HG03196 (cell line): ENCODE data around the gene CNNM3.

Experiments
- ATAC-seq: cut with Tn5 transposase; IDR thresholded peaks from one replicate; pipeline ENCODE4 v1.9.1; 2021; ENCODE audit not compliant: unreplicated experiment

The CNNM3 gene

DNA sequence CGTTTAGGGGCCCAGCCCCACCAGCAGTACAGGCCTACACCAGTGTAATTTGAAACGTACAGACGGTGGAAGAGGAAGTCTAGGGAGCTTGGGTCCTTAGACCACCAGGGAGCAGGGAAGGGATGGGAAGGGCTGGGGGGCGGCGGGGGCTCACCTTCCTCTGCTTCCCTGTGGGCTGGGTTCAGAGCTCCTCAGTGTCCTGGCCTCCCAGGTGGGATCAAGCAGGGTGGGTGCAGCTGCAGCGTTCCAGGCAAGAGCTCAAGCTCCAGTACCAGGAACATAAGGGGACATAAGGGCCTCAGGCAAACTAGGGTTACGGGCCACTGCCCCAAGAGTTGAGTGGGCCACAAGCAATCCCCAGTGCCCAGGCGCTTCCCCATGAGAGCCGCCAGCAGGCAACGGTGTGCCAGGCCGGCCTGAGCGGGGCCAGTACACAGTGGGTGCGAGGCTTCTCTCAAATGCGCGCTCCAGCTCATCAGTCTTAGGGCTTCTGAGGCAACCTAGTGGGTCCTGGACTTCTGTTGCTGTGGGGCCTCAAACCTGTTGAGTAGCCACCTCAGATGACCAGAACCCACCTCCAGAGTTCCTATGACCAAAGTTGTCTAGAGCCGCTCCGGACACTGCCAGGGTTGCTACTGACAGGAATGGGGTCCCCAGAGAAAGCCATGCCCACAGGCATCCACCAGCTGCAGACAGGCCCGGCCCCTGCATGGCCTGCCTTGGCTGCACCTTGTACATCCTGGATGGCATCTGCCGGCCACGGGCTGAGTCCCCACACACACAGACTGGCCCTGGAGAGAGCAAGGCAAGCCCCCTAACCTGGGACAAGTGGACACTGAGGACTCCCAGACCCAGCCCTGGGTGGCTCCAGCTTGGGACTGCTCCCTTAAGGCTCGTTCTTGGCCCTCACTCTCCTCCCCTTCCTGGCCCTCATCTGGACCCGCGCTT is 22.6 kb downstream of the CNNM3 start:
- ATAC-seq, result no peak

DNA sequence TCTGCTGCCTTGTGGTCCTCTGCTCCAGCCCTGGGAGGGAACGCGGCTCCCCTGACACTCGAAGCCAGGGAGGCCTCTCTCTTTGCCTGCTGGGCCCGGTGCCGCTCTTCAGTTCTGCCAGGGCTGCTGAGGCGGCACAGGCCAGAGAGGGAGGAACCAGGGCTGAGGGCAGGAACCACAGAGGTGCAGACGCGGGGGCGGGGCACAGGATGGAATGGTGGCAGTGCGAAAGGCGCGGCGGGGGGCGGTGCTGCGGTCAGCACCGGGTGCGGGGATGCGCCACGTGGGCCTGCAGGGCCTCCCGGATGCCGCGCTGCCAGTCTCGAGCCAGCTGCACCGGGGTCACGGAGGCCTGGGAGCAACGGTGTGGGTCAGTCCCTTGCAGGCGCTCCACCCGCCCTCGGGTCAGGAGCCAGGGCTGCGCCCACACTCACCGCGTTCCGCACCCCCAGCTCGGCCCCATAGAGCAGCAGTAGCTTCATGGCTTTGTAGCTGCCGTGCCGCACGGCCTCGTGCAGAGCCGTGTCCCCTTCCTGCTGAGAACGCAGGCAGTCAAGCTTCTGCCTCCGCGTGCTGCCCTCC is 23.3 kb downstream of the CNNM3 start:
- peak; percentile 62 for ATAC-seq

DNA sequence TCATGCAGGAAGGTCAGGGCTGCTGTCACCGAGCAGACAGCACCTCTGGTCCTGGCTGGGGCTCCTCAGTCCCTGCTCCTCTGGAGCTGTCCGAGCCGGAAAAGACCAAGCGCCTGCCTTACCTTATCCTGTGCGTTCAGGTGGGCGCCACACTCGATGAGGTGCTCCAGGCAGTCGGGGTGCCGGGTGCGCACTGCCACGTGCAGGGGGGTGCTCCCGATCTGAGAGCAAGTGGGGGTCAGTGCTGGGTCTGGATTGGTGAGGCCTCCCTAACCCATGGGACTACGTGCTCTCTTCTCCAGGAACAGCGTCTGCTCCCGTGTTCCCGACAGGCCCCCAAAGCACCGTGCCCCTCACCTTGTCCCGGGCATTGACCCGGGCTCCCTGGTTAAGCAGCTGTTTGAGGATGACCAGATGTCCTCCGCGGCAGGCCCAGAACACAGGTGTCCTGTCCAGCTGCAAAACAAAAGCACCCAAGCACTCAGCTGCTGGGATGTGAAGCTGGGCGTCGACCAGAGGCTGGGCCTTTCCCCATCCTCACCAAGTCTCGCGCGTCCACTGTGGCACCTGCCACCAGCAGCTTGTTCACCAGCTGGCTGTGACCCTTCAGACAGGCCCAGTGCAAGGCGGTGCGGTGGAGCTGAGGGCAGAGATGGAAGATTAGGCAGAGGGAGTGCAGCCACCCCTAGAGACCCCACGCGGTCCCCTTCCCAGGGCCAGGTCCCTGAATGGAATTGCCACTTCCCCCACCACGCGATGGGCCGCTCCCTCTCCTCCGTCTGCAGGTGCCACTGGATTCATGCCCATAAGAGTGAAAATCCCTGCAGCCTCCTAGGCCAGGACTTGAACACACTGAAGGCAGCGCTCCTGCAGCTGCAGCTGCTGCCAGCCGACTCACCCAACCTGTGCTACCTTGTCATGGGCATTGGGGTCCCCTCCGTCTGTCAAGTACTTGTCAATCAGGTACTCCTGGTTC is 24.1 kb downstream of the CNNM3 start:
- ATAC-seq, result no peak

DNA sequence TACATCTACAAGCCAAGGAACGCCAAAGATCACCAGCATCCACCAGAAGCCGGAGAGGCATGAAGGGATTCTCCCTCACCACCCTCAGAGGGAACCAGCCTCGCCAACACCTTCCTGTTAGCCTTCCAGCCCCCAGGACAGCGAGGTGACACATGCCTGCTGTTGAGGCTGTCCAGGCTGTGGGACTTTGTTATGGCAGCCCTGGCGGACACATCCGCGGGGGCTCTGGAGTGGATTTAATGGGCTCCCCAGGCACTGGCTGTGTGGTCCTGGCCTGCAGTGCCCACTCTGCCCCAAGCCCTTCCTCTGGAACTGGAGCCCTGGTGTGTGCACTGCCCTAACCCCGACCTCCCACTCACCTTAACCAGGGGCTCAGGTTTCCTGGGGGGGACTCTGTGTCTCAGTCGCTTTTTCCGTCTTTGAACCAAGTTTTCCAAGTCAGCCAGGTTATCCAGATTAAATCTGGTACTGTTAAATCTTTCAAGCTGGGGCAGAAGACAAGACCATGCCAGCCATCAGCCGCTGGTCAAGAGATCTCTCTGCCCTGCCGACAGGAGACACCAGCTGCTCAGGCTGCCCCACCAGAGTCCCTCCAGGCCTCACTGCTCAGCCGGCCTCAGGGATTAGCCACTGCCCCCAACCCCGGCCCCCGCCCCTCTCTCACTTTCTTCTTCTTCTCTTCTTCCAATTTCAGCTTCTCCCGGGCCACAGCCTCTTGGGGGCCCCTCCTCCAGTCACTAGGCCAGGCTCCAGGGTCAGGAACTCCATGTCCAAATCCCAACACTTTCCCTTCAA is 25.8 kb downstream of the CNNM3 start:
- no peak for ATAC-seq

DNA sequence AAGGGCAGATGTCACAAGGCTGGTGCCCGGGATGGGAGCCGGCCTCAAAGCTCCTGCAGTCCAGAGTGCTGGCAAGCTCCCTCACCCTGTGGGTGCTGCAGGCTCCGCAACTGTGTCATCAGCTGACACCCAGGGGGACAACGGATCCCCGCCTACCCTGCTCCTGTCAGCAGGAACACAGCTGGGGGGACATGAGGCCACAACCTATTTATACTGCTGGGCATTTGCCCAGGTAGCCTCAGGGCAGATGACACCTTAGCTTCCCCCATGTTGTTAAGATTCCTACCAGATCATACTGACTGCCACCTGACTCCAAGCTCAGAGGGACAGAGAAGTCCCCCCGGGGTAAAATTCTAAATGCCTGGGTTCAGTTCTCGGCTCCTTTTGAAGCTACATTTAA is 26.5 kb downstream of the CNNM3 start:
- no peak for ATAC-seq

DNA sequence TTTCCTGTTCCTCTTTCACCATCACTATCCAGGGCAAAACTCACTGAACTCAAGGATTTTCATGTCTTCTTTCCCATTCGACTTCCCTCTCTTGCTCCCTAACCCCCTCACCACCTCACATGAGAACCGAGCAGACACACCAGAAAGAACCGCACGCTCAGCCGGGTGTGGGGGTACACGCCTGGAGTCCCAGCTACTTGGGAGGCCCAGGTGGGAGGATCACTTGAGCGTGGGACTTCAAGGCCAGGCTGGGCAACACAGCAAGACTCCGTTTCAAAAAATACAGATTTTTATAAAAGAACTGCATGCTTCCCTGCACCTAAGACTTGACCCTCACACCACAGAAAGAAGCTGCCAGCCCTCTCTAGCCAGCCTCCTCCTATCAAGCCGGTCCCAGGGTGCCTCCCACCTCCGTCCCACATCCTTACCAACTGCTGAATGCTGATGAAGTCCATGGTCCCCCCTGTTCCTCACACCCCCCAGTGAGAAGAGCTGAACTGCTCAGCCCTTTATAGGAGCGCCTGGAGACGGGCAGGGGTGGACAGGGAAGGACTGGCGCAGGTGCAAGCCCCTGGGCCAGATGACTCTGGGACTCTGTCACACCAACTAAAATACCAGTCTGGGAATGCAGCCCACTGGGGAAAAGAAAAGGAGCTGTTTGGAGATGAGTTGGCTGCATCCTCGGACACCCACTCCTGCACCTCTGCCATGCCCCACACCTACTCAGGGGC is 27.6 kb downstream of the CNNM3 start, which contains the start of gene ANKRD23:
ANKRD23 (minus strand) TSS at position 484 of the 731 bp plus-strand sequence; CDS start at position 455, 29 bp downstream.
- no peak for ATAC-seq

DNA sequence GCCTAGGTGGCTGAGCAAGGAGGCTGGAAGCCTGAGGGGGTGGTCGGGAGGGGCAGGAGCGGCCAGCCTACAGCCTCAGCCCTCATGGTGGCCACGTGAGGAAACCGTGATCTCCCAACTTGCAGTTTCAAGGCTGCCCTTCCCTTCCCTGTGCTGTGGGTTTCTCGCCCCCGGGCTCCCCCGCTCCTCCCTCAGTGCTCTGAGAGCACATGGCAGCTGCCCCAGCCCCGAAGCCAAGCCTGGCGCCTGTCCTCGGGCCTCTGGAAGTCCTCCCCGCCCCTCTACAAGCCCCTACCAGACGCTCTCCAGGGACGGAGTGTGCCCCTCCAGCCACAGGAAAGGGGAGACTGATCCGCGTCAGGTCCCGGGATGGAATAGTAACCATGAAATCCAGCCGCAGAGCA is 28.3 kb downstream of the CNNM3 start:
- no peak for ATAC-seq

DNA sequence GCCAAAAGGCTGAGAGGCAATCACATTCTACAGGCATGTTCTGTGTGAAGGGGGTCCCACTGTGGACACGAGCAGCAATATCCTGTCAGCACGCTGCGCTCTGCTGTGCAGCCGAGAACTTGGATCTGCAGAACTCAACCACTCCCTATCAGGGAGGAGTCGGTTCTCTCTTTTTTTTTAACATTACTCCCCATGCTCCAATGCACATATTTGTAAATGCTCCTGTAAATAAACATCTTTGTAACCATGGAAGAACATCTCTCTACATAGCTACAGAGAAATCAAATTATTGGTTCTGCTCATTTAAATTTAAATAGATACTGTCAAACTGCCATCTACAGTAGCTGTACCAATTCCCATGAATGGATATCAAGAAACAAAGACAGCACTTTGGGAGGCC is 30.8 kb downstream of the CNNM3 start:
- no peak for ATAC-seq

DNA sequence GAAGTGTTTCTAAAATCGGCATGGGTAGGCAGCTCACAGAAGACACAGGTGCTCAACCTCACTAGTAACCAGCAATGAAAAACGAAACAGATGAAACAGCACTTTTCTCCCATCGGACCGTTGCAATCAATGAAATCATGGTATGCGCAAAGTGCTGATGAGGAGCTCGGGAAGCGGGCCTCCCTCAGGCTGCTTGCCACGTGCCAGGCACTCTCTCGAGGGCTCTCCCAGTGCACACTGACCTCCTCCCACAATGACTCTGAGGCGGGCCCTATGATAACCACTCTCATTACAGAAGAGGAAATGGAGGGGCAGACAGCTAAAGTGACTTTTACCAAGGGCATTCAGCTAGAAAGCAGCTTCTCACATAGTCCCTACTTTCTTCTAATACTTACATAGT is 31.5 kb downstream of the CNNM3 start:
- no peak for ATAC-seq

DNA sequence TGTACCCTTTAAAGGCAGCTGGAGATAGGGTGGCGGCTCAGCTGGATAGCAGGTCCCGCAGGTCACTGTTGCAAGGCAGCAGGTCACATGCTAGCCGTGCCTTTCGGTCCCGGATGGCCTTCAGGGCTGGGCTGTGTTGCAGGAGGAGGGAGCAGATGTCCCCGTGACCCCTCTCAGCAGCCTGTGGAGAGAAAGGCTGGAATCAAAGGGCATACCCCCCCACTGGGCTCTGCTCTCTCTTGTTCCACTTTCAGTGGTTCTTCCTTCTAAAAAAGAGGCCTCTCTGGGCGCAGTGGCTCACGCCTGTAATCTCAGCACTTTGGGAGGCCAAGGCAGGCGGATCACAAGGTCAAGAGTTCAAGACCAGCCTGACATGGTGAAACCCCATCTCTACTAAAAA is 32.2 kb downstream of the CNNM3 start:
- ATAC-seq, result no peak

DNA sequence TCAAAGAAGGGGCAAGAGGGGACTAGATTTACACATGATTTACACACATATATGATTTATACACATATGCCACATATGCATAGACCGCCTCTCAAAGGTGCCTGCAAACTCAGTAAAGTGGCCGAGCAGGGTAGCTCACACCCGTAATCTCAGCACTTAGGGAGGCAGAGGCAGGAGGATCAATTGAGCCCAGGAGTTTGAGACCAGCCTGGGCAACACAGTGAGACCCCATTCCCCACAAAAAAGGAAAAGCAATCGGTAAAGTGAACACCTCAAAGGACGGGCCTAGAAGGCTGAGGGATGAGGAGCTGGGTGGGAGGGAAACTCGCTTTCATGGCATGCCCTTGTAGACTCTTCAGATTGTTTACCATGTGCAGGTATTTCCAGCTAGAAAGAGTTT is 36.6 kb downstream of the CNNM3 start:
- no peak for ATAC-seq

DNA sequence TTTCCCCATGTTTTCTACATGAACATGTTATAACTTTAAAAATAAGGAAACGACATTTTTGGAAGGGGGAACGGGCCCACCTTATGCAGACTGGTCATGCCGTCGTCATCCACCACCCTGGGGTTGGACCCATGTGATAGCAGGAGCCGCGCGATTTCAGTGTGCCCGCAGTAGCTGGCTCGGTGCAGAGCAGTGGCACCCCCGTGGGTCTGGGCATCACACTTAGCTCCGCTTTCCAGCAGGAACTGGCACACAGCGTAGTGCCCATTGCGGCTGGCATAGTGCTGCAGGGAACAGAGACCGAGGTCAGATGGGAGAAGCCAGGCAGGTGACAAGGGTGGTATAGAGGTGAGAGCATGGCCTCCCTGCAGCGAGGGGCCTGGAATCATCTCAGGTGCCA is 37.3 kb downstream of the CNNM3 start:
- ATAC-seq, result no peak

DNA sequence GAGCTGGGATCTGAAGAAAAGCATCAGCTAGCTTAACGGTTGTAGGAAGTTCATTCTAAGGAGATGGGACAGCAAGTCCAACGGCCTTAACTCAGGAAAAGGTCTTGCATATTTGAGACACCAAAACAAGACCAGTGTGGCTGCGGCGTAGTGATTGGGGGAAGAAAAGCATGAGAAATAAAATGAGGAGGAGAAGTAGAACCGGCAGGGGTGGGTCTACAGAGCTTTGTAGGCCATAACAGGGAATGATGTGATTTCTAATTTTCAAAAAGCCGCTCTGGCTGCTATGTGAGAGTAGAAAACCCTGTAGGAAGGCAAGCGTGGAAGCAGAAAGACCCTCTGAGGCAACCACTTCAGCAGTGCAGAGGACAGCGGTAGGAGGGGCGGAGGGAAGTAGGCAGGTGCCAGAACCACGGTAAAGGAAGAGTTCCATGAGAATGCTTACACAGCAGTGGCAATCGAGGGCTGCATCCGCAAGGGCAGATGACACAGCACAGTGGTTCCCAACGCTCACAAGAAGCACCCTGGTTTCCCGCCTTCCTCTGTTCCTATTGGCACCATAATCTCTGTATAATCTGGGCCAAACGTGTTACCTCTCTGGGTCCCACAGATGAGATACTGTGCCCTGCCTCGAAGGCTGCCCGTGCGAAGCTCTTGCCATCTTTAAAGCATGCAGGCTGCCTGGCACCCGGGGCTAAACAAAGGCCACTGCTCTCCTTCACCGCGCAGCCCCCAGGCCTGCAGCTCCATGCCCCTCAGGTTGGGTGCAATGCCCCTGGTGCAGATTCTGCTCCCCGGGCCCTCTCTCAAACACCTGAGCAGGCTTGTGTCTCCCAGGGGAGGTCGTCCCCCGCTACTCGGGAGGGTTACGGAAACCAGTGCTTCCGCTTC is 41.0 kb downstream of the CNNM3 start:
- no peak for ATAC-seq

DNA sequence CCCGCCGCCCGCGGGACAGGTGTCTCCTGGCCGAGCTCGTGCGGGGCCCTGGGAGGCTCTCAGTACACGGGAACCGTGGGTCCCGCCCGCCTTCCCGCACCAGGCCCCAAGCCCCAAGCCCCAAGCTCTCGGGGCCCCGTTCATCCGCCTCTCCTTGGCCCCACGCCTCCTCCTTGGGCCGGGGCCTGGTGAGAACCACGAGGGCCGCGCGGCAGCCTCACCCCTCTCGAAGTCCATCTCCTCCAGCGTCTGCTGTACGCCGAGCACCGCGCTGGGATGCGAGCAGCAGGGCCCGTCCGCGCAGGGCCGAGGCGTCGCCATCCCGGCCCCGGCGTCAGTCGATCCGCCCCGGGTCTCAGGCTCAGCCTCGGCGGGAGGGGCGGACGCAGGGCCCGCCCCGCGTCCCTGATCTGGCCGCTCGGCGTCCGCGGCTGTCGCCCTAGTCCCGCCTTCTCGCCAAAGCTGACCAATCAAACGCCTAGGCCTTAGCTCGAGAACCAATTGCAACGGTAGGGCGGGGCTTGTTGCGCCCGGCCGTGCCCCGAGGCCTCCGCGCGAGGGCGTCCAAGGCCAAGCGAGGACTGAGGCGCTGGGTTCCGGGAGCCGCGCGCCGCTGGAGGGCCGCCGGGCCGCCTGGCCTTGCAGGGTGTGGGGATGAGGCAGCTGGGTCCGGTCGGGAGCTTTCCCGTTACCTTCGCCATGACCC is 41.8 kb downstream of the CNNM3 start, which contains the start of gene ANKRD39:
ANKRD39 (minus strand) TSS at position 350 of the 706 bp plus-strand sequence; CDS start at position 321, 29 bp downstream.
- ATAC-seq, result peak; percentile 88

DNA sequence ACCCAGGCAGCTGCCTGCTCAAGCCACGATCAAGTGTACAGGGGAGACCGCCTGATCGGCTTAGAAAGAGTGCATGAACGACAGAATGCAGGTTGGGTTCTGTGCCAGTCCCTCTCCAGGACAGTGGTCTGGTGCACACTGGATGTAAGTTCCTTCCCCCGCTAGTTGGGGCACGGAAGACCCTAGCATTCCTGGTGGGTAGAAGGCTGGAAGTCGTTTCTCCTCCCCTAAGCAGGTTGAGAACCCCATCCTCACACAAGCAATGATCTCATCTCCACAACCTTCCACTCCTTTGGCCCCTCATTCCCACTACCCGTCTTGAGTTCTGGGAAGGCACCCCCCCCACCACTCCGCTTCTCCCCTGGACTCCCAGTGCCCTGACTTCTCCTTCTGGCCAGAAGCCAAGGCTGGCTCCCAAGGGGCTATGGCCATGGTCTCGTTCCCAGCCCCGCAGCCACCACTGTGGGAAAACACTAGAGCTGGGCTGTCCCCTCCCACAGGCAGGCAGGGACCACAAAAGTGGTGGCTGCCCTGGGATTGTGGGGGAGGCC is 43.1 kb downstream of the CNNM3 start:
- ATAC-seq, result no peak

DNA sequence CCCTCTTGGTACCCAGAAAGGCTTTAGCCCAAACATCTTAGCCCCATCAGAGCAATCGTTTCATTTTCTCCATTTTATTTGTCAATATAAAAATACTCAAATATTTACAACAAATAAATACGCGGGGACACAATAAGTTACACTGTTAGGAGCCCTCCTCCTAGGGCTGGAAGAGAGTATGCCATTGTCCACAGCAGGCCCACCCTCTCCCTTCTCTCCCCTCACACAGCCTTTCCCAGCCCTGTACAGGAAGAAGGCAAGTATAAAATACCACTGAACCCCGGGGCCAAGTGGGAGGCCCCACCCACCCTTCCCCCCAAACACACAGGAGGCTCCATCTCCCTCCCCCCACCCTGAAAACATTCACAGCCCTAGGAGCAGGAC is 43.6 kb downstream of the CNNM3 start:
- no peak for ATAC-seq
